ENCODE data around the gene TIFAB. TPM values are rescaled to one million over a fixed set of nuclear protein-coding genes. Genes with fewer than 3 reads are reported as not detected.

Gene TIFAB
- total RNA-seq, 2 experiments from 2014 or later: 0.11 TPM; not detected in 1

DNA sequence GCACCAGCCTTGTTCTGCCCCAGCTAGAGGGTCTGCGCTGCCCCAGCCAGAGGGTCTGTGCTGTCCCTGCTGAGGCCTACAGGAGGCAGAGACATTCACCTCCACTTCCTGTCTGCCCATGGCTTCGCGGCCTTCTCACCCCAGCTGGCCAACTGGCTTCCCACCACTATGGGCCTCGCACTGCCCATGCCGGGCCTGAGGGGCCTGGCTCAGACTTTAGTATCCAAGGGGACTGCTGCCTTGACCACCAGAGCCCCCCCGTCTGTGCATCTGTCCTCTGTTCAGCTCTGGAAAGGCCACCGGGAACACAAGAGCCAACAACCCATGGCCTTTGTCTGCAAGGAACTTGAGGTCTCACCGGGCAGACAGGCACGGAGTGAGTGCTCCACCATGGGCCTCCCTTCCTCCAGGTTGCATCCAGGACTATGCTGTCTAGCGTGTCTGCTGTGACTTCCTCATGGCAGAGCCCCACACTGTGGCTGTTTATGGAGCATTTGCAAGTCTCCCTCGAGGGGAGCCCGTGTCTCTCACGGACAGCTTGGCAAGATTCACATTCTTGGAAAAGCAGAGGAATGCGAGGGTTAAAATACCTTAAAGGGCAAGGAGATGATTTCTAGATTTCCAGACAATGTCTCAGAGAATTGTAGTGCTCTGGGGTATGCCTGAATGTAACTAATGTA, 6.7 kb downstream of the TIFAB start:
- Mint-ChIP-seq H3K9me3 (no peaks in the 10 kb centered on the region), H3K27me3 (peaks cover 10% of the 10 kb centered on the region), H3K4me1 (ENCODE audit: low read depth) (no peaks in the 10 kb centered on the region), H3K27ac (no peak overlapping the region), H3K36me3 (ENCODE audit: low read depth) (no peaks in the 10 kb centered on the region), H3K4me3 (no peak overlapping the region)
- Histone ChIP-seq H3K27me3 (ENCODE audit: control insufficient read depth in 1 of 2, insufficient read depth in 2 of 2, low read length in 2 of 2) (peaks cover 0 to 4% of the 10 kb centered on the region in 2 experiments), H3K27ac (ENCODE audit: low read depth in 1 of 2, low read length in 2 of 2) (no peak overlapping the region), H3K4me1 (ENCODE audit: insufficient read depth, low read length) (no peaks in the 10 kb centered on the region), H3K36me3 (ENCODE audit: insufficient read depth, low read length) (no peaks in the 10 kb centered on the region), H3K9me3 (ENCODE audit: control insufficient read depth in 1 of 2, insufficient read depth in 1 of 2, low read length in 2 of 2) (peaks cover 0 to 5% of the 10 kb centered on the region in 2 experiments), H3K4me3 (ENCODE audit: low read length) (no peak overlapping the region)
- TF ChIP-seq, protein P1, sequence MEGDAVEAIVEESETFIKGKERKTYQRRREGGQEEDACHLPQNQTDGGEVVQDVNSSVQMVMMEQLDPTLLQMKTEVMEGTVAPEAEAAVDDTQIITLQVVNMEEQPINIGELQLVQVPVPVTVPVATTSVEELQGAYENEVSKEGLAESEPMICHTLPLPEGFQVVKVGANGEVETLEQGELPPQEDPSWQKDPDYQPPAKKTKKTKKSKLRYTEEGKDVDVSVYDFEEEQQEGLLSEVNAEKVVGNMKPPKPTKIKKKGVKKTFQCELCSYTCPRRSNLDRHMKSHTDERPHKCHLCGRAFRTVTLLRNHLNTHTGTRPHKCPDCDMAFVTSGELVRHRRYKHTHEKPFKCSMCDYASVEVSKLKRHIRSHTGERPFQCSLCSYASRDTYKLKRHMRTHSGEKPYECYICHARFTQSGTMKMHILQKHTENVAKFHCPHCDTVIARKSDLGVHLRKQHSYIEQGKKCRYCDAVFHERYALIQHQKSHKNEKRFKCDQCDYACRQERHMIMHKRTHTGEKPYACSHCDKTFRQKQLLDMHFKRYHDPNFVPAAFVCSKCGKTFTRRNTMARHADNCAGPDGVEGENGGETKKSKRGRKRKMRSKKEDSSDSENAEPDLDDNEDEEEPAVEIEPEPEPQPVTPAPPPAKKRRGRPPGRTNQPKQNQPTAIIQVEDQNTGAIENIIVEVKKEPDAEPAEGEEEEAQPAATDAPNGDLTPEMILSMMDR (IDR thresholded peaks at IDR 0.05): no peak
- no peak for DNase-seq
- ATAC-seq (ENCODE audit: poor library complexity): no peak
- POLR2A ChIA-PET: no interaction called here
- intact Hi-C loops (cut with DNase I, micrococcal nuclease): no loop called here
- CTCF ChIA-PET: no interaction called here

DNA sequence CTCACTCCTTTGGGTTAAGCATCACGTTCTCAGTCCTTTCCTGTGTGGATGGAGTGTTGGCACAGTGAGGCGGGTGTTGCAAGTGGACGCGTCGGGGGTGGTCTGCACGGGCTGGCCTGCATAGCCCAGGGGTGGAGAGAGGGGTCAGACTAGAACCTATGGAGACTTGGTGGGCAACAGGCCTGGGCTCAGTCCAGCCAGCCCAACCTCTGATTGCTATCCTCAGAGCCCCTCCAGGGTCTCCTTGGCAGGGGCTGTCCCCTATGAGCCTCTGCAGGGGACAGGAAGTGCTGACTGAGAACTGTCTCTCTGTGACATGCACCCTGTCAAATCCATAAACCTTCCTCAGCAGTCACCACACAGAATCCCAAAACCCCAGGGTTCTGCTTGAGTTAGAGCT, 7.3 kb downstream of the TIFAB start:
- Mint-ChIP-seq H3K4me1 (ENCODE audit: low read depth) (no peaks in the 10 kb centered on the region), H3K4me3 (no peak overlapping the region), H3K9me3 (no peaks in the 10 kb centered on the region), H3K27ac (no peak overlapping the region), H3K36me3 (ENCODE audit: low read depth) (no peaks in the 10 kb centered on the region), H3K27me3 (peaks cover 10% of the 10 kb centered on the region)
- DNase-seq: no peak
- TF ChIP-seq, protein P1 (IDR thresholded peaks at IDR 0.05): no peak
- no peak overlapping the region for H3K27ac ChIP-seq (ENCODE audit: low read depth in 1 of 2, low read length in 2 of 2)
- peaks cover 0 to 5% of the 10 kb centered on the region in 2 experiments for H3K9me3 ChIP-seq (ENCODE audit: control insufficient read depth in 1 of 2, insufficient read depth in 1 of 2, low read length in 2 of 2)
- no peaks in the 10 kb centered on the region for H3K4me1 ChIP-seq (ENCODE audit: insufficient read depth, low read length)
- no peak for ATAC-seq (ENCODE audit: poor library complexity)
- intact Hi-C loops (cut with DNase I, micrococcal nuclease): no loop called here
- no peaks in the 10 kb centered on the region for H3K36me3 ChIP-seq (ENCODE audit: insufficient read depth, low read length)
- peaks cover 0 to 4% of the 10 kb centered on the region in 2 experiments for H3K27me3 ChIP-seq (ENCODE audit: control insufficient read depth in 1 of 2, insufficient read depth in 2 of 2, low read length in 2 of 2)
- POLR2A ChIA-PET: no interaction called here
- CTCF ChIA-PET: no interaction called here
- H3K4me3 ChIP-seq (ENCODE audit: low read length): no peak overlapping the region

DNA sequence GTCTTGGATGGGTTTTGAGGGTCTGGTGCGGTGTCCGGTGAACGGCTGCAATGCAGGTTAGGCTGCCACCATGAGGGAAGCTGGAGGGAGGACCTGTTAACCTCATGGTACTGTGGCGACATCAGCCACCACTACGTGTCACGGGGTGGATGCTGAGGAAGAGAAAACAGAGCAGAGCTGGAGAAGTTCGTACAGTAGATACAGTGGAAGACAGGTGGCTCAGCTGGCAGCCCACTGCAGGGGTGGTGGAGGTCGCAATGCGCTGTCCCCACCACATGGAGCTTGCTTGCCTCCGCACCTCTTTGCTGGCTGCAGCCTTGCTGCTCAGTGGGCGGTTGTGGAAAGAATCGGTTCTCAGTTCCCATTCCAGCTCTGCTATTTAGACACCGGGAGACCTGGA, 7.8 kb downstream of the TIFAB start:
- DNase-seq: no peak
- Mint-ChIP-seq H3K4me1 (ENCODE audit: low read depth) (no peaks in the 10 kb centered on the region), H3K27ac (no peak overlapping the region), H3K9me3 (no peaks in the 10 kb centered on the region), H3K36me3 (ENCODE audit: low read depth) (no peaks in the 10 kb centered on the region), H3K27me3 (peaks cover 10% of the 10 kb centered on the region), H3K4me3 (no peak overlapping the region)
- Histone ChIP-seq H3K27ac (ENCODE audit: low read depth in 1 of 2, low read length in 2 of 2) (no peak overlapping the region), H3K4me3 (ENCODE audit: low read length) (no peak overlapping the region), H3K27me3 (ENCODE audit: control insufficient read depth in 1 of 2, insufficient read depth in 2 of 2, low read length in 2 of 2) (peaks cover 0 to 2% of the 10 kb centered on the region in 2 experiments), H3K9me3 (ENCODE audit: control insufficient read depth in 1 of 2, insufficient read depth in 1 of 2, low read length in 2 of 2) (peaks cover 0 to 5% of the 10 kb centered on the region in 2 experiments), H3K36me3 (ENCODE audit: insufficient read depth, low read length) (no peaks in the 10 kb centered on the region), H3K4me1 (ENCODE audit: insufficient read depth, low read length) (no peaks in the 10 kb centered on the region)
- POLR2A ChIA-PET: no interaction called here
- intact Hi-C loops (cut with DNase I, micrococcal nuclease): no loop called here
- CTCF ChIA-PET: no interaction called here
- no peak for ATAC-seq (ENCODE audit: poor library complexity)
- TF ChIP-seq, protein P1 (IDR thresholded peaks at IDR 0.05): no peak
